GM23338 (cell line): ENCODE measurements around the gene TMEM53.

Experiments
- CREB1 ChIP-seq: fragments of 250-450 bp; sonication (Bioruptor Pico); IDR thresholded peaks from 2 replicates; pipeline ENCODE4 v1.5.0; 2020; ENCODE audit warnings: low read depth, mild to moderate bottlenecking, moderate library complexity
- CTCF ChIP-seq, 2 experiments: fragments of 200-600 bp in 1 of 2; sonication (generic) in 1 of 2; conservative IDR thresholded peaks; 2 replicates each; pipeline versions ENCODE4 v1.5.1 to v1.6.1; 2016 to 2017; ENCODE audit warnings: antibody characterized with exemption in 2 of 2, low read depth in 2 of 2, mild to moderate bottlenecking in 2 of 2, moderate library complexity in 1 of 2
- EZH2 ChIP-seq: fragments of 200-600 bp; sonication (generic); IDR thresholded peaks from one replicate; pipeline ENCODE4 v1.8.0; 2017; ENCODE audit warnings: antibody characterized with exemption, mild to moderate bottlenecking, low read depth; ENCODE audit not compliant: unreplicated experiment
- EZH2phosphoT487 ChIP-seq: fragments of 200-600 bp; sonication (generic); IDR thresholded peaks from one replicate; pipeline ENCODE4 v1.8.1; 2018; ENCODE audit warnings: antibody characterized with exemption; ENCODE audit not compliant: unreplicated experiment
- POLR2AphosphoS5 ChIP-seq: IDR thresholded peaks from 2 replicates; pipeline ENCODE4 v1.6.1; 2016; ENCODE audit warnings: antibody characterized with exemption, low read depth
- REST ChIP-seq: IDR thresholded peaks from one replicate; pipeline ENCODE4 v1.6.1; 2018; ENCODE audit warnings: antibody characterized with exemption; ENCODE audit not compliant: unreplicated experiment

- TF ChIP-seq CTCF (conservative IDR thresholded peaks at IDR 0.05; ENCODE audit: low read depth in 2 of 2) (no peak), POLR2AphosphoS5 (no peak), CREB1 (CRISPR knock-in tag) (no peak), EZH2 (no peak), REST (no peak), EZH2phosphoT487 (no peak)
Measured at GRCh38 chr1:44707112-44707881, 33.0 kb upstream of the TMEM53 start.
